Forelimb muscle (tissue), 1 donor: ENCODE results near the gene GDF7. TPM values are rescaled to one million over a fixed set of nuclear protein-coding genes. Genes with fewer than 3 reads are reported as not detected.

Experiments used
- DNase-seq: peaks from one replicate; pipeline ENCODE4 v3.0.0-alpha.2; 2013; ENCODE audit warnings: low read depth
- polyA plus RNA-seq: library from polyadenylated mRNA; unstranded; fragments of 120-200 nt; gene quantifications from one replicate; pipeline ENCODE4 v1.2.1, GENCODE V29; 2013; ENCODE audit not compliant: insufficient read length

GDF7 gene
- polyA plus RNA-seq, 1 donor: 0.66 TPM

DNA sequence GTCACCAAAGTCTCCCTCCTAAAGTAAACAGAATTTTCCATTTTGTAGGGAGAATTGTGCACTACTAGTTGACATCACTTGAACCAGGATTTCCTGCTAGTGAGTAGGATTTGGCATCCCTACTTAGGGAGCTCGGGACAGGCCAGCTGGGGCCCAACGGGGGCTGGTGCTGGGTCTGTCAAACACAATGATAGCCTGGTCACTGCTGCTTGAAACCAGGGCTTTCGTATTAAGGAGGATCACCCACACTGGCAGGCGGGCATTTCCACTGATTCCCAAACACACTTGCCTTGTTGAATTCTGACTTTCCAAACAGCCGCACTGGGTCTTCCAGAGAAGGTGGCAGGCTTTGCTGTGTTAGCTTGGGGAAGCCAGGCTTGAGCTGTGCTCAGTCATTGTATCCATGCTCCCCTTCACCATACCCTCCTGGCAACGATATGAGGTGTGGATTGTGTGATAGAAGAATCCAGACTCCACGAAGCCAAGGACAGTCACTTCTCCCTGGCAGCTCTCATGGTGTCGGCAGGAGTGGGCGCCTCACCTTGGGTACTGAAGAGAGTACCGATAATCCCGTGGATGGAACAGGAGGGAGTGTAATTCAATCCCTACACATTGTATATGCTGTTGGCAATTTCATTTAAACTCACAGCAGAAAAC, 7.5 kb downstream of the GDF7 start:
- no peak for DNase-seq

- DNase-seq: no peak
Measured at GRCh38 chr2:20674974-20675679, 8.2 kb downstream of the GDF7 start.

- DNase-seq: no peak
Measured at GRCh38 chr2:20675701-20676352, 8.9 kb downstream of the GDF7 start.

GRCh38 chr2:20676353-20677215, 9.6 kb downstream of the GDF7 start:
- no peak for DNase-seq

DNA sequence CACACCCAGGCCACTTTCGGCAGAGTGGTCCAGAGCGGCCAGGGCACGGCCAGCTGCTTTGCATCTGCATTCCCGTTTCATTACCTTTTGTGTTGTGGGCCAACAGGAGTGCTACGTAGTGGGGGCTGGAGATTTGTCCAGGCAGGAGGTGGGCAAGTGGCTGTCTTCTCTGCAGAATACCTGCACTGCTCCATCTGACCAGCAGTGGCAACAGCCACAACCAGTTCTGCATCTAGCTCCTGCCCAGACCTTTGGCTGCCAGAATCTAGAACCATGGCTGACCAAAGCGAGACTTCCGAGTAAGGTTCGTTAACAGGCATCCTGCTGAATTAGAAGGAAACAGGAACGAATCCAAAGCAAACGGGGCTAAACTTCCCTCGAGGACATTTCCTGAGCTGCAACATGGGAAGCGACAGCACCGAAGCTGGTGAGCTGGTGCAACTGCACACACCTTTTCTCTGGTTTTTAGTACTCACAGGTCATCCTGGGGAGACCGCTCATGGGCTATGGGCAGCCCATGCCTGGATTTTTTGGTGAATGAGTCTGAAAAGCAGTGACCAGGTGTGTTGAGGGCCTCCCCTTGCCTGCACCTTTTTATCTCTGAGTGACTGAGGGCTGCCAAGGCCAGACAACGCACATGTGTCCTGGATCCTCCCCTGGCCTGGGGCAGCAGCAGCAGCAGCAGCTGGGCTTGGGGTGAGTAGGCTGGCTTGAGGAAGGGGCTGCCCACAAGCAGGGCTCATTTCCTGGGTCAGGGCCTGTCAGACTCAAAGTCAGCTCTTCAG, 10.5 kb downstream of the GDF7 start:
- DNase-seq: no peak

- DNase-seq: no peak
Measured at GRCh38 chr2:20678086-20678395, 11.1 kb downstream of the GDF7 start.

DNA sequence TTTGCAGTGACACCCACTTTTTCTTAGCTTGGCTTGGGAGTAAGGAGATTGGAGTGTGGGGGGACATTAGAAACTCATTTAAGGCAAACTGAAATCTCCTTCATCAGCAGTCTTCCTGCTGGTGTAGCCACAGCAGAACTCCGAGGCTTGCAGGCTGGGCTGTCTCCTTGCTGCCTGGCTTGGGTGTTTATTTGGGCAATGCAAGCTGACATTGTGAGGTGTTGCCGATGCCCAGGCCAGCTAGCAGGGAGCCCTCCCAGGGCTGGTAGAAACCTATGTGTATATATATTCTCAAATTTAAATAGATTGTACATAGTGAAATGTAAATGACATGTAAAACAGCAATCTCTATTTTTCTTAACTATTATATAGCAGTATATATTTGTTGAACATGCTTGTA, 11.8 kb downstream of the GDF7 start:
- DNase-seq: no peak

GRCh38 chr2:20680744-20681375, 13.9 kb downstream of the GDF7 start:
- no peak for DNase-seq

DNA sequence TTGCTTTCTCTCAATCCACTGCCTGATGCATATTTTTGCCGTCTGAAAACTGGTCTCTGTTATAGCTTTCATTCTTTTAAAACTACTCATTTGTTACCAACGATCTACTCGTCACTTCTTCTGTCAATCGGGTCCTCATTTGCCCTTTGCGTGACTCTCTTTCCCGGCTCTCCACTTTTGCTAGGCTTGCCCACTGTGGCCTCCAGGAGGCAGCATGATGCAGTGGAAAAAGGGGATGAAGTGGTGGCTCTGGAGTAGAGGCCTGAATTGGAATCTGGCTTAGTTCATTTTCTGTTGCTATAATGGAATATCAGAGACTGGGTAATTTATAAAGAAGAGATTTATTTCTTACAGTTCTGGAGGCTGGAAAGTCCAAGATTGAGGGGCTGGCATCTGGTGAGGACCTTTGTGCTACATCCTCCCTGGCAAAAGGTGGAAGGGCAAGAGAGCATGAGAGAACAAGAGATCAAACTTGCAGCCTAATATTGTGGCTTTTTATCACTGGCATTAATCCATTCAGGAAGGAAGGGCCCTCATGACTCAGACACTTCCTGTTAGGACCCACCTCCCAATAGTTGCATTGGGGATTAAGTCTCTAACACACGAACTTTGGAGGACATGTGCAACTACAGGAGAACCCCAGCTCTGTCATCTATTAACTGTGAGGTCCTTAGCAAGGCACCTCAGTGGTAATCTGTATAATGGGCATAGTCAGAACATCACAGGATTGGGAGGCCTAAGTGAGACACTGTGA, 15.4 kb downstream of the GDF7 start:
- DNase-seq: no peak

DNA sequence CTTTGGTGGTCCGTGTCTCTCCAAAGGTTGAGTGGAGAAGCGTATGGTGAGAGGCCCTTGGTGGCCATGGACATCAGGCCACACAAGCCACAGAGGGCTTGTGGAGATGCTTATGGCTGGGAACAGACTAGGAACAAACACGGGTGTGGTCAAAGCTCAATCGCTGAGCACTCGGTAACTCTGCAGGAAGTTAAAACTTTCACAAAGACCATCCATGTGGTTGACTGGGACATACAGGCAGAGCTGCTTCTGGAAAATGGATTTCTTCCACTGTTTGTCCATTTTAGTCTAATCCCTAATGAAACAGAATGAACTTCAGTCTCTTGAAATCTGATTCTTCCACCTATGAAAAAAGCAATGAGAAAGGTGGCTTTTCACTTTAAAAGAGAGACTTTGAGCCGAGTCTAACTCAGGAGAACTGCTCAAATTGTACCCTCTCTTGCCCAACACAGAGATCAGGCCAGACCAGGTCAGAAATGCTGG, 17.7 kb downstream of the GDF7 start:
- no peak for DNase-seq

GRCh38 chr2:20687260-20687832, 20.4 kb downstream of the GDF7 start:
- no peak for DNase-seq

- no peak for DNase-seq
Measured at GRCh38 chr2:20689428-20690264, 22.7 kb downstream of the GDF7 start.

DNA sequence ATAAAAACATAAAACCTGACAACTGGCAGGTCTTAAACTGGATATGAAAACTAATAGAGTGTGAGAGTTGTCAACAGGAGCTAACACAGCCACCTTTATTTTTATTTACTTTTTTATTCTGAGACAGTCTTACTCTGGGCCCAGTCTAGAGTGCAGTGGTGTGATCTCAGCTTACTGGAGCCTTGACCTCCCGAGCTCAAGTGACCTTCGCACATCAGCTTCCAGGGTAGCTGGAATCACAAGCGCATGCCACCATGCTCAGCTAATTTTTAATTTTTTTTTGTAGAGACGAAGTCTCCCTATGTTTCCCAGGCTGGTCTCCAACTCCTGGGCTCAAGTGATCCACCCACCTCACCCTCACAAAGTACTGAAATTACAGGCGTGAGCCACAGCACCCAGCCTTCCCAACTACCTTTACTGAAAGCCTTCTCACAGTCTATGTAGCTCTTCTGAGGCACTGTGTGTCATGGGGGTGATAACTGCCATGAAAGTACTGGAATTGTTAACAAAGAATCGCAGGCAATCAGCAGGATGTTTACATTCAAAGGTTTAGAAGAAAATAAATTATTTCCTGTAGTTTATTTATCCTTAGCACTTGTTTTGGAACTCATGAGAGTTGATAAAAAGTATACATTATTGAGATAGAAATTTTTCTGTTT, 24.3 kb downstream of the GDF7 start:
- DNase-seq: no peak

- DNase-seq: no peak
Measured at GRCh38 chr2:20692081-20692480, 25.1 kb downstream of the GDF7 start.

DNA sequence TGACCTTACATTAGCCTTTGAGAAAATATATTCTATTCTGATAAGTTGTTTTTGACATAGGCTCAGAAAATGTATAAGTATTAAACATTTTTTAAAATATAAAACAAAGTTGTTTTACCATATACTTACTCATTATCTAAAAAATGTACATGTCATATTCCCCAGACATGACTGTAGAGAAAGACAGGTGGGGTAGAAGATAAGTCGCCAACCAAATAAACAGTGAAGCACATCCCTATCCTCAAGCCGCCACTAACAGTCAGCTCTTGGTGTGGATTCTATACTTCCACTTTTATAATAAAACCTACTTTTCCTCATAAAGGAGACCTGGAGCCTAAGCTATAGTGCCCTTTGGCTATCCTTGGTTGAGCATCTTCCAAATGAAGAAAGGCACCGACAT, 26.4 kb downstream of the GDF7 start:
- no peak for DNase-seq

- DNase-seq: no peak
Measured at GRCh38 chr2:20696366-20696765, 29.4 kb downstream of the GDF7 start.

- DNase-seq: no peak
Measured at GRCh38 chr2:20697322-20697934, 30.5 kb downstream of the GDF7 start.
